ENCODE measurements around the gene PPA2. TPM values are rescaled to one million over a fixed set of nuclear protein-coding genes. Genes with fewer than 3 reads are reported as not detected.
"Not testable (repeated sequence)": the region's sequence is repeated elsewhere in the genome, so short reads cannot be mapped to it uniquely, and the experiment has no call there.

PPA2 gene
- 59.2 and 61.1 TPM in 2 replicates for total RNA-seq

GRCh38 chr4:105473324-105474098 lies at the start of gene PPA2:
Gene PPA2 (minus strand): TSS chr4:105474062. CDS start chr4:105474050, 12 bp downstream.
- intact Hi-C loops (cut with micrococcal nuclease), result loop anchor here (1.0 to 10.0 kb wide), 7 partner anchors 166 to 979 kb away; partner anchors contain the start of genes AIMP1, CXXC4, GSTCD and INTS12

DNA sequence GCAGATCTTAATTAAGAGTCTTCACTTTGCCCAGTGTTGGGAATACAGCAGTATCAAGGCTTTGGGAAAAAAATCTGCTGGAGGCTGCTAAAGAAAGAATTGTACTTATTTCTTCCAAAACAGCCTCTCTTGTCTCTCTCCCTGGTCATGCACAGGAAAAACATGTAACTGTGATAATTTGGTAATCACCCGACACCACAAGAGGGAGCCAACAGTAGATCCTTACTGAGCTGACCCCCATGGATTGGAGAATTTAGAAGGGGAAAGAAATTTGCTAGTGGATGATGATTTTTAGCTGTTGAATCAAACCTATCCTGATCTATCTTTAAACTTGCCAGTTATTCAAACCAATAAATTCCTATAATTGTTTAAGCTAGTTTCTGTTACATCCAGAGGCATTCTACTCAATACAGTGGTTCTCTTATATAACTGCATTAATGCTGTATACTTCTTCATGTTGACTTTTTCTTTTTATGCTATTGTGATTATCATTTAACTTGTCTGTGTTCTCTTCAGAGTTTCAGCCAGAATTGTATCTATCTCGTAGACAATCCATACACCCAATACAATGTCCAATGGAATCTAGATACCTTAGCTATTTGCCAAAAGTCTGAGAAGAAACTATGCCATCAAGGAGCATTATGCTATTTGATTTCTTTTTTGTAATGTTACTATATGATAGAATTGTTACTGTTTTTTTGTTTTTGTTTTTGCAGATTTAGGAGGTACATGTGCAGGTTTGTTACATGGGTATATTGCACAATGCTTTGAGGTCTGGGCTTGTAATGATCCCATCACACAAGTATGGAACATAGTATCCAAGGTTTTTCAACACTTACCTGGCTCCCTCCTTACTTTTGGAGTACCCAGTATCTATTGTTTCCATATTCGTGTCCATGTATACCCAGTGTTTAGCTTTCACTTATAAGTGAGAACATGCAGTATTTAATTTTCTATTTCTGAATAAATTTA lies 47.2 kb upstream of the PPA2 start:
- intact Hi-C loops (cut with micrococcal nuclease), result loop anchor here (1.0 to 5.0 kb wide), 2 partner anchors 194 to 681 kb away; no protein-coding TSS in a partner anchor

GRCh38 chr4:105510245-105510644 lies 36.4 kb upstream of the PPA2 start:
- intact Hi-C loops (cut with micrococcal nuclease), result no loop called here

DNA sequence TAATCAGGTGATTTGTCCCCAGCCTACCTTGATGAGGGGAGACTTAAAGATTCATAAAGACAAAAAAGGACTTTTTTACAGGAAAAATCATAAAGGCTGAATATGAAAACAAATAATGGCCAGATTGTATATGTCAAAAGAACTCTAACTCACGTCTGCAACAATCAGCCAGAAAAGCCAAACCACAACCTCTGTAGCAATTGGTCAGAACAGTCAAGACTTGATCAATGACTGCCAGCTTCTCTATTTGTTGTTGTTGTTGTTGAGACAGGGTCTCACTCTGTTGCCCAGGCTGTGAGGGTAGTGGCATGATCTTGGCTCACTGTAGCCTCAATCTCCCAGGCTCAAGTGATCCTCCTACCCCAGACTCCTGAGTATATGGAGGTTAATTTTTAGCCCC lies 35.9 kb upstream of the PPA2 start:
- intact Hi-C loops (cut with micrococcal nuclease), result no loop called here

DNA sequence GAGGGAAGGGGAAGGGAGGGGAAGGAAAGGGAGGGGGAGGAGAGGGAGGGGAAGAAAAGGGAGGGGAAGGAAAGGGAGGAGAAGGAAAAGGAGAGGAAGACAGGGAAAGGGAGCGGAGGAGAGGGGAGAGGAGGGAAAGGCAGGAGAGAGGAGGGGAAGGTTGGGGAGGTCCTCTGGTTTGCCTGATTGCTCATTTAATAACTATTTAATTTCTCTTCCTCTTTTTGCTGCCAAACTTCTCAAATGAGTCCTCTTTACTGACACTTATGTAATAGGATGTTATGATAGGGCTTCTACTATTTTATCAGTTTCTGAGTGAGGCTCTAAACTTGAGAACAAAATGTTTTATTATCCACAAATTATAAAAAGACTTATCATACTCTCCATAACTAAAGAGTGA lies 35.4 kb upstream of the PPA2 start:
- intact Hi-C loops (cut with micrococcal nuclease), result no loop called here

GRCh38 chr4:105504744-105505143 lies 30.9 kb upstream of the PPA2 start:
- intact Hi-C loops (cut with micrococcal nuclease), result no loop called here

DNA sequence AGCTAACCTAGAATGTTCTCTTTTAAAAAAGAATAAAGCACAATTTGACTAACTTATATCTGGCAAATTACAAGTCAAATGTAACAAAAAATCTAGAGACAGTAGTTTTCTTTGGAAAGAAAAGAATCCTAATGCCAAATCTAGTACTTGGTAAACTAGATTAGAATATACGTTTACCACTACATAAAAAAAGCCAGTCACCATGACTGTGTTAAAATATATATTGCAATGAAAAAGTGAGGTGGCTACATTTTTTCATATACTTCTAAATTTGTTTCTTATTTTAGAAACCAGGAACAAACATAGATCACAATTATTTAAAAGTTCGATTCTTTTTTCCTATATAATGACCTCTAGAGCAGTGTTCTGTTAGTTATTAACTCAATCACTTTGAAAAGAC lies 29.6 kb upstream of the PPA2 start:
- intact Hi-C loops (cut with micrococcal nuclease), result no loop called here

DNA sequence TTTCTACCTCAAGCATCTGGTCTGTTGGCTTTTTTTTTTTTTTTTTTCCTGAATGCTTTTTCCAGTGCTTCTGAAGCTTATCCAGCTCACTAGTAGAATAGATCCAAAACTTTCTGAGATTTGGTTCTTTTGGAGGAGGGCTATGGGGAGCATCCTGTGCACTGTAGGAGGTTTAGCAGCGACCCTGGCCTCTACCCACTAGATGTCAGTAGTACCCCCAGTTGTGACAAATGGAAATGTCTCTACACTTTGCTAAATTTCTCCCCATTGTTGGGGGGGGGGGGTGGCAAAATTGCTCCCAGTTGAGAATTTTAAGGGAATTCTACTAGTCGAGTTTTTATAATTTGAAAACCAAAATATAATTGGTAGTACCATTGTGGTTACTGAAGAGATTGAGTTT lies 23.0 kb upstream of the PPA2 start:
- intact Hi-C loops (cut with micrococcal nuclease), result no loop called here

- intact Hi-C loops (cut with micrococcal nuclease), result no loop called here
Observed at GRCh38 chr4:105495667-105496066, 21.8 kb upstream of the PPA2 start.

DNA sequence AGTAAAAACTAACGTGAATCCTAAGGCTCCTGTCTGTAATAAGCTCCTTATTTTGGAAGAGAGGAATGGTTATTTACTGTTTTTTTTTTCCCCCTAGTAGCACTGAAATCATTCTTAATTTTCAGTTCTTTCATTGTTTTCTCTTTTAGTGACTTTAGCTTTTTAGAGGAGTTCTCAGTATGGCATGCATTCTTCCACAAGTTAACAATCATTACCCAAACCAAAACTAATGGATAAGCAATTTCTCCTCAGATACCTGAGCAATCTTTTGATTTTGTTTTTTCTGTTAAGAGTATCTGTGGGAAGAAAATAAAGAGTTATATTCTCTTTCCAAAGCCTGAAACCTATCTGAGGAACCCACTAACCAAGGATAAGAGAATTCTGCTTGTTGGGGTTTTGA lies 16.7 kb upstream of the PPA2 start:
- intact Hi-C loops (cut with micrococcal nuclease), result no loop called here

- intact Hi-C loops (cut with micrococcal nuclease), result no loop called here
Observed at GRCh38 chr4:105483840-105484239, 10.0 kb upstream of the PPA2 start.

GRCh38 chr4:105474099-105474518 lies 247 bp upstream of the PPA2 start:
- intact Hi-C loops (cut with micrococcal nuclease), result loop anchor here (1.0 to 10.0 kb wide), 7 partner anchors 167 to 979 kb away; partner anchors contain the start of genes AIMP1, CXXC4, GSTCD and INTS12

DNA sequence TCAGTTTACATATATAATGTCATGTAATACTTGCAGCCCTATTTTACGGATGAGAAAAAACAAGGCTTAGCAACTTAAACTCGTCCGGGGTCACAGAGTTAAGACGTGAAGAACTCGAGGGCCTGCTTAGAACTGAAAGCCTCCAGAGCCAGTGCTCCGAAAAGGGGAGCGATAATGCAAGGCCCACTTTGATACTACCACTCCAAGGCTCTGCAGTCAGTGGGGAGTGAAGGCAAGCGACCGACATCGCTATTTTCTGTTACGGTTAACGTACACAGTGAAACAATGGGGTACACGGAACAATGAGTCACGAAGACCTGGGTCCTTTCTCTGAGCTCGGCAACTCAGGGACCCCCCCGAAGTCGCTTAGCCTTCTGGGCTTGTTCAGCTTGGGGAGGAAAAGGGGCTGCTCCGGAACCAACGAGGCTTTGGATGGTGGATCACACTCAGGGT lies 965 bp downstream of the PPA2 start:
- intact Hi-C loops (cut with micrococcal nuclease), result loop anchor here (5.0 to 10.0 kb wide), 5 partner anchors 166 to 978 kb away; partner anchors contain the start of genes AIMP1, CXXC4 and TBCK

- intact Hi-C loops (cut with micrococcal nuclease), result loop anchor here (1.0 to 10.0 kb wide), 9 partner anchors 164 to 977 kb away; partner anchors contain the start of genes AIMP1, CXXC4, TBCK and TET2
Observed at GRCh38 chr4:105471566-105472176, 2.2 kb downstream of the PPA2 start.

GRCh38 chr4:105470766-105471165 lies 3.1 kb downstream of the PPA2 start:
- intact Hi-C loops (cut with micrococcal nuclease), result loop anchor here (1.0 to 10.0 kb wide), 9 partner anchors 163 to 976 kb away; partner anchors contain the start of genes AIMP1, CXXC4, TBCK and TET2

DNA sequence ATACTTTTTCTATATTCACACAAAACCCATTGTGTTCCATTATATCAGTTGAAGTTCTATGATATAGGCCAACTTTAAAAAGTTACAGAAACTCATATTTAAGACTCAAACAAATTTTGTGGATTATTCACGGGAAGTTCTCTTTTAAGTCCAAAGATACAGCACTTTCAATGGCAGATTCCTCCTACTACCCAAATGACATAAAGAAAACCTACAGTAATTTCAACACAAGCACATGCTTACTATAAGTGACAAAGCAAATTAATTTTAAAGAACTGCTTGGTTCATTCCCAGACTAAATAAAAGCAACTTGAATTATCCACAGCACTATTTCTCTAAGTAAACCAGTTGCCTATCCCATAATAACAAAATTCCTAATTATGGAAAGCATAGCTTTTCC lies 4.1 kb downstream of the PPA2 start:
- intact Hi-C loops (cut with micrococcal nuclease), result loop anchor here (5.0 to 10.0 kb wide), 5 partner anchors 162 to 975 kb away; partner anchors contain the start of genes AIMP1, CXXC4 and TBCK

DNA sequence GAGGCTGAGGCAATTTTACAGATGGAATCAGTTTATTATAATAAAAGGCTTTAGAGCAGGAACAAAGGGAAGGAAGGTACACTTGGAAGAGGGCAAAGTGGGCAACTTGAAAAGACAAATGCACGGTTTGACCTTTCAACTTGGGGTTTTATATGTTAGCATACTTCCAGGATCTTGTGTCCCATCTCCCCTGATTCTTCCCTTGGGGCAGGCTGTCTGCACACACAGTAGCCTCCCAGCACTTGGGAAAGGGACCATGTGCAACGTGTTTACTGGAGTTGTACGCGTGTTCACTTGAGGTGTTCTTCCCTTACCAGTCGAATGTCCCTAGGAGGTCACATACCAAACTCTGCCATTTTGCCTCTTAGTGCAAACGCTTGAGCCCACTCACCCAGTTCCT lies 7.3 kb downstream of the PPA2 start:
- intact Hi-C loops (cut with micrococcal nuclease), result no loop called here

DNA sequence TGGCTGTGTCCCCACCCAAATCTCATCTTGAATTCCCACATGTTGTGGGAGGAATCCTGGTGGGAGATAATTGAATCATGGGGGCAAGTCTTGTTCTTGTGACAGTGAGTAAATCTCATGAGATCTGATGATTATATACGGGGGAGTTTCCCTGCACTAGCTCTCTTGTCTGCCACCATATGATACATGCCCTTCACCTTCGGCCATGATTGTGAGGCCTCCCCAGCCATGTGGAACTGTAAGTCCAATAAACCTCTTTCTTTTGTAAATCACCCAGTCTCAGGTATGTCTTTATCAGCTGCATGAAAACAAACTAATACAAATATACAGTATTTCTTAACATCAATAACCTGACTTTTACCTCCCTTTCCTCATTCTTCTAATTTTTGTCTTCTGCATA lies 9.3 kb downstream of the PPA2 start:
- intact Hi-C loops (cut with micrococcal nuclease), result not testable (repeated sequence)

GRCh38 chr4:105462576-105462975 lies 11.3 kb downstream of the PPA2 start:
- intact Hi-C loops (cut with micrococcal nuclease), result no loop called here

DNA sequence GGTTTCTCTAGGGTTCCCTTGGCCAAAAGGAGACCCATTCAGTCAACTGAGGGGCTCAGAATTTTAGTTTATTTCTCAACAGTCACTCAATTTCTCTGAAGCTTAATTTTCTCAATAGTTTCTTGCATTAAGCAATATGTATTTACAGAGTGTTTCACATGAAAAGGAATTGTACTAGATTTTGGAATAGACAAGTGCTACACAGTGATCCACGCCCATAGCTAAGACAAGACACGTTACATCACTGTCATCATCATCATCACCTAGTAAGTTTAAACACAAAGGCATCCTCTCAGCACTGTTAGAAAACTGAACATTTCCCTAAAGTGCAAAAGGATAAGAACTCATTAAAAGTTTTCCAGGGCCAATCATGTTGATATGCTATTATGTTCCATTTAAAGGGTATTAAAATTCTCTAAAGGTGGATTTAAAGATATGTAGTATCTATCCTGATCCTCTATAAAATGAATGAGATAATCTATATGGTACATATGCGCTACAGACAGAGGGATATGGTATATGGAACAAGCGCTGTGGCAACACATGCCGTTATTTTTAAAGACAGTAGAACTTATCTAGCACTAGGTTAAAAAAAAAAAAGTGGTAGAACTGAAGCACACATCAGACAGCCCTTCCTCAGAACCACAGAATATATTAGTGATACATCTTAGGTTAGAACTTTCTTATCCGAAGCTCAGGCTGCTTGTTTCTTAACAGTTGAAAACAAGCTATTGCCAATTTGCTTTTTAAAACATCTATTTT lies 12.1 kb downstream of the PPA2 start:
- intact Hi-C loops (cut with micrococcal nuclease), result no loop called here
